AG04449 (cell line): ENCODE data around the gene PCDHB12.
"Not testable (repeated sequence)": the region's sequence is repeated elsewhere in the genome, so short reads cannot be mapped to it uniquely, and the experiment has no call there.

ENCODE experiments used
- CTCF ChIA-PET: fragments of 350-600 bp; formaldehyde crosslinking; extraction: SDS; loops from one replicate; lab custom pipeline; 2021; ENCODE audit warnings: antibody characterized with exemption; lab: Yijun Ruan, JAX
- POLR2A ChIA-PET: fragments of 400-600, 350-600 bp; formaldehyde crosslinking; extraction: SDS; loops from one replicate; lab custom pipeline; 2020; ENCODE audit warnings: antibody characterized with exemption, inconsistent platforms; lab: Yijun Ruan, JAX
- DNase-seq: peaks from one replicate; pipeline ENCODE4 v3.0.0-alpha.2; 2010; ENCODE audit warnings: low read depth, low spot score
- H3K4me3 ChIP-seq: 2 replicates; pipeline ENCODE4 v1.5.1; 2011; ENCODE audit warnings: low read depth, mild to moderate bottlenecking, control low read depth, low read length
- TF ChIP-seq, protein P1 (sequence below): IDR thresholded peaks from one replicate; pipeline ENCODE4 v1.5.1; 2011; ENCODE audit warnings: mild to moderate bottlenecking, moderate library complexity, low read length, control low read depth, inconsistent platforms; ENCODE audit not compliant: insufficient read depth; ENCODE audit errors: missing control alignments

Gene PCDHB12

GRCh38 chr5:141196363-141196762 lies 12.2 kb upstream of the PCDHB12 start:
- ChIA-PET POLR2A (no interaction called here), CTCF (interaction anchor here (0.9 to 1.2 kb wide), 3 partner anchors 9 to 364 kb away, joined by 3 to 5 read pairs (median 3); partner anchors contain the start of gene PCDHB9)
- DNase-seq: no peak
- no peak overlapping the region for H3K4me3 ChIP-seq
- TF ChIP-seq, protein P1, sequence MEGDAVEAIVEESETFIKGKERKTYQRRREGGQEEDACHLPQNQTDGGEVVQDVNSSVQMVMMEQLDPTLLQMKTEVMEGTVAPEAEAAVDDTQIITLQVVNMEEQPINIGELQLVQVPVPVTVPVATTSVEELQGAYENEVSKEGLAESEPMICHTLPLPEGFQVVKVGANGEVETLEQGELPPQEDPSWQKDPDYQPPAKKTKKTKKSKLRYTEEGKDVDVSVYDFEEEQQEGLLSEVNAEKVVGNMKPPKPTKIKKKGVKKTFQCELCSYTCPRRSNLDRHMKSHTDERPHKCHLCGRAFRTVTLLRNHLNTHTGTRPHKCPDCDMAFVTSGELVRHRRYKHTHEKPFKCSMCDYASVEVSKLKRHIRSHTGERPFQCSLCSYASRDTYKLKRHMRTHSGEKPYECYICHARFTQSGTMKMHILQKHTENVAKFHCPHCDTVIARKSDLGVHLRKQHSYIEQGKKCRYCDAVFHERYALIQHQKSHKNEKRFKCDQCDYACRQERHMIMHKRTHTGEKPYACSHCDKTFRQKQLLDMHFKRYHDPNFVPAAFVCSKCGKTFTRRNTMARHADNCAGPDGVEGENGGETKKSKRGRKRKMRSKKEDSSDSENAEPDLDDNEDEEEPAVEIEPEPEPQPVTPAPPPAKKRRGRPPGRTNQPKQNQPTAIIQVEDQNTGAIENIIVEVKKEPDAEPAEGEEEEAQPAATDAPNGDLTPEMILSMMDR: no peak

- TF ChIP-seq, protein P1: no peak
- CTCF ChIA-PET: interaction anchor here (0.6 to 2.3 kb wide), 6 partner anchors 9 to 365 kb away, joined by 3 to 15 read pairs (median 3); partner anchors contain the start of genes PCDHB12 and PCDHB8
- POLR2A ChIA-PET: interaction anchor here (0.6 kb wide), 1 partner anchor 393 kb away, joined by 4 read pairs; no protein-coding TSS in a partner anchor
- H3K4me3 ChIP-seq: no peak within 1 kb of the TSS
- no peak for DNase-seq
Observed at GRCh38 chr5:141199359-141200235, 8.9 kb upstream of the PCDHB12 start, which contains the start of gene PCDHB11. PCDHB11 (plus strand) TSS chr5:141199627; CDS start chr5:141199775, 148 bp downstream.

DNA sequence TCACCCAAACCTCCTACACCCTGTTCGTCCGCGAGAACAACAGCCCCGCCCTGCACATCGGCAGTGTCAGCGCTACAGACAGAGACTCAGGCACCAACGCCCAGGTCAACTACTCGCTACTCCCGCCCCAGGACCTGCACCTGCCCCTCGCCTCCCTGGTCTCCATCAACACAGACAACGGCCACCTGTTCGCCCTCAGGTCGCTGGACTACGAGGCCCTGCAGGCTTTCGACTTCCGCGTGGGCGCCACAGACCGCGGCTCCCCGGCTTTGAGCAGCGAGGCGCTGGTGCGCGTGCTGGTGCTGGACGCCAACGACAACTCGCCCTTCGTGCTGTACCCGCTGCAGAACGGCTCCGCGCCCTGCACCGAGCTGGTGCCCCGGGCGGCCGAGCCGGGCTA lies 7.4 kb upstream of the PCDHB12 start:
- POLR2A ChIA-PET, DNase-seq, CTCF ChIA-PET, H3K4me3 ChIP-seq: not testable (repeated sequence)

- CTCF ChIA-PET, POLR2A ChIA-PET, H3K4me3 ChIP-seq, DNase-seq: not testable (repeated sequence)
Observed at GRCh38 chr5:141201646-141202045, 6.9 kb upstream of the PCDHB12 start.

GRCh38 chr5:141210281-141210680 lies 1.8 kb downstream of the PCDHB12 start:
- DNase-seq, POLR2A ChIA-PET, H3K4me3 ChIP-seq, CTCF ChIA-PET: not testable (repeated sequence)

GRCh38 chr5:141210849-141211248 lies 2.3 kb downstream of the PCDHB12 start:
- H3K4me3 ChIP-seq, POLR2A ChIA-PET, CTCF ChIA-PET, DNase-seq: not testable (repeated sequence)

DNA sequence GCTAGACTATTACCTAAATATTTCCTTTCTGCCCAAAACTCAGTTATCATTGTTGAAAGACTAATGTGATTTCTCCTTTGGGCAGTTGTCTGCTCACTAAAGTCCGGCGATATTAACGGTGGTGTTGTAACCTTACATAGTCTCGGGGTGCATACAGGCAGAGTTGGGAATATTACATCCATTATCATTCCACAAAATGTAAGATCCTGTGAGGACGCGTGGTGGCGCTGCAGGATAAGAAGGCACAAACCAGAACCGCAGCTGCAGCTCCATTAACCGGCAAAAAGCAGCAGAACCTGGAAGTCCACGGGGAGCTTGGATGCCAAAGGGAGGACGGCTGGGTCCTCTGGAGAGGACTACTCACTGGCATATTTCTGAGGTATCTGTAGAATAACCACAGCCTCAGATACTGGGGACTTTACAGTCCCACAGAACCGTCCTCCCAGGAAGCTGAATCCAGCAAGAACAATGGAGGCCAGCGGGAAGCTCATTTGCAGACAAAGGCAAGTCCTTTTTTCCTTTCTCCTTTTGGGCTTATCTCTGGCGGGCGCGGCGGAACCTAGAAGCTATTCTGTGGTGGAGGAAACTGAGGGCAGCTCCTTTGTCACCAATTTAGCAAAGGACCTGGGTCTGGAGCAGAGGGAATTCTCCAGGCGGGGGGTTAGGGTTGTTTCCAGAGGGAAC lies 5.3 kb downstream of the PCDHB12 start, which contains the start of gene PCDHB13:
PCDHB13 (plus strand) TSS at position 264 of the 684 bp plus-strand sequence; CDS start at position 469, 205 bp downstream.
- DNase-seq, H3K4me3 ChIP-seq, POLR2A ChIA-PET: not testable (repeated sequence)
- CTCF ChIA-PET: interaction anchor here (0.7 to 1.9 kb wide), 2 partner anchors 18 to 350 kb away, joined by 3 to 6 read pairs; no protein-coding TSS in a partner anchor

DNA sequence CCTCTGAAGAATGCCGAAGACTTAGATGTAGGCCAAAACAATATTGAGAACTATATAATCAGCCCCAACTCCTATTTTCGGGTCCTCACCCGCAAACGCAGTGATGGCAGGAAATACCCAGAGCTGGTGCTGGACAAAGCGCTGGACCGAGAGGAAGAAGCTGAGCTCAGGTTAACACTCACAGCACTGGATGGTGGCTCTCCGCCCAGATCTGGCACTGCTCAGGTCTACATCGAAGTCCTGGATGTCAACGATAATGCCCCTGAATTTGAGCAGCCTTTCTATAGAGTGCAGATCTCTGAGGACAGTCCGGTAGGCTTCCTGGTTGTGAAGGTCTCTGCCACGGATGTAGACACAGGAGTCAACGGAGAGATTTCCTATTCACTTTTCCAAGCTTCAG lies 6.1 kb downstream of the PCDHB12 start:
- H3K4me3 ChIP-seq, CTCF ChIA-PET, POLR2A ChIA-PET, DNase-seq: not testable (repeated sequence)

- POLR2A ChIA-PET, H3K4me3 ChIP-seq, CTCF ChIA-PET, DNase-seq: not testable (repeated sequence)
Observed at GRCh38 chr5:141215504-141215903, 7.0 kb downstream of the PCDHB12 start.

- H3K4me3 ChIP-seq, POLR2A ChIA-PET, CTCF ChIA-PET, DNase-seq: not testable (repeated sequence)
Observed at GRCh38 chr5:141216035-141216434, 7.5 kb downstream of the PCDHB12 start.
